HG03280 (cell line): ENCODE results near the gene EIF2D.
"Not testable (repeated sequence)": the region's sequence is repeated elsewhere in the genome, so short reads cannot be mapped to it uniquely, and the experiment has no call there.

Experiments
- ATAC-seq: cut with Tn5 transposase; IDR thresholded peaks from one replicate; pipeline ENCODE4 v1.9.1; 2021; ENCODE audit warnings: mild to moderate bottlenecking, moderate library complexity; ENCODE audit not compliant: unreplicated experiment

The EIF2D gene

DNA sequence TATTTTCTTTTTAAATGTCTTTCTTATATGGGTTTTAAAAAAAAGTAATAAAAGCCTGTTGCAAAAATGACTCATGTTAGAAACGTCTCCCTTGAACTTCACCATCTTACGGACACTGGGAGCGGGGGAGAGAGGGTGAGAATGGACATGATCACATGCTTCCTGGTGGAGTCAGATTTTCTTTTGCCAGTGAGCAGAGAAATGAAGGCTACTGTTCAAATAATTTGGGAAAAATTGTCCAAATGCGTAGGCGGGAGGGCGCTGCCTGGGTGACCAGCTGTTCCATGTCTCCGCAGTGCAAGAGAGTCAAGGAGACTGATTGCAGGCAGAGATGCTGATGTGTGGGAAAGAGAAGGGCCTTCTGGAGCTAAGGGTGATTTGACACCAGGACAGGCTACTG is 23.1 kb downstream of the EIF2D start:
- no peak for ATAC-seq

DNA sequence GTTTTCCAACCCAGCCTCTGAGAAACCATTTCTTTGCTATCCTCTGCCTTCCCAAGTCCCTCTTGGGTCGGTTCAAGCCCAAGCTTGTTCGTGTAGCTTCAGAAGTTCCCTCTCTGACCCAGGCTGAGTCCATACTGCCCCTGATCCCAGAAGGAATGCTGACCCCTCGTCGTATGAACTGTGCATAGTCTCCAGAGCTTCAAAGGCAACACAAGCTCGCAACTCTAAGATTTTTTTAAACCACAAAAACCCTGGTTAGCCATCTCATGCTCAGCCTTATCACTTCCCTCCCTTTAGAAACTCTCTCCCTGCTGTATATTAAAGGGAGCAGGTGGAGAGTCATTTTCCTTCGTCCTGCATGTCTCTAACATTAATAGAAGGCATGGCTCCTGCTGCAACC is 23.8 kb downstream of the EIF2D start:
- ATAC-seq, result no peak

- ATAC-seq, result no peak
These were observed 24.4 kb downstream of the EIF2D start for GRCh38 chr1:206587904-206588303.

DNA sequence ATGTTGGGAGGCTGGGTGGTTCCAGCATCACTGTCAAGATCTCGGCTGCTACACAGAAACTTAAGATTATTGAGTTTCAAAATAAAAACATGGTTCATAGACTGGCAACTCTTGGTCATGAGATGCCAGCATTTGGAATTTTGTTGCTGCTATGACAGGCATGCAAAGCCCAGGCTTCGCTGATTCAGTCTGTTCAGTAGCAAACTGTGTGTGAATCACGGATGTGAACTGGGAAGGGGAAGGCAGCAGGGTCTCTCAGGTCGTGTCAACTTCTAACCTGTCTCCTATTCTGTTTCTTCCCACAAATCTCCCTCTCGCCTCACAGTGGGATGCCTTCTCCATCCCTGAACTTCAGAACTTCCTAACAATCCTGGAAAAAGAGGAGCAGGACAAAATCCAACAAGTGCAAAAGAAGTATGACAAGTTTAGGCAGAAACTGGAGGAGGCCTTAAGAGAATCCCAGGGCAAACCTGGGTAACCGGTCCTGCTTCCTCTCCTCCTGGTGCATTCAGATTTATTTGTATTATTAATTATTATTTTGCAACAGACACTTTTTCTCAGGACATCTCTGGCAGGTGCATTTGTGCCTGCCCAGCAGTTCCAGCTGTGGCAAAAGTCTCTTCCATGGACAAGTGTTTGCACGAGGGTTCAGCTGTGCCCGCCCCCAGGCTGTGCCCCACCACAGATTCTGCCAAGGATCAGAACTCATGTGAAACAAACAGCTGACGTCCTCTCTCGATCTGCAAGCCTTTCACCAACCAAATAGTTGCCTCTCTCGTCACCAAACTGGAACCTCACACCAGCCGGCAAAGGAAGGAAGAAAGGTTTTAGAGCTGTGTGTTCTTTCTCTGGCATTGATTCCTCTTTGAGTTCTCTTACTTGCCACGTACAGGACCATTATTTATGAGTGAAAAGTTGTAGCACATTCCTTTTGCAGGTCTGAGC is 25.5 kb downstream of the EIF2D start:
- ATAC-seq, result no peak

GRCh38 chr1:206584683-206585082 is 27.6 kb downstream of the EIF2D start:
- no peak for ATAC-seq

DNA sequence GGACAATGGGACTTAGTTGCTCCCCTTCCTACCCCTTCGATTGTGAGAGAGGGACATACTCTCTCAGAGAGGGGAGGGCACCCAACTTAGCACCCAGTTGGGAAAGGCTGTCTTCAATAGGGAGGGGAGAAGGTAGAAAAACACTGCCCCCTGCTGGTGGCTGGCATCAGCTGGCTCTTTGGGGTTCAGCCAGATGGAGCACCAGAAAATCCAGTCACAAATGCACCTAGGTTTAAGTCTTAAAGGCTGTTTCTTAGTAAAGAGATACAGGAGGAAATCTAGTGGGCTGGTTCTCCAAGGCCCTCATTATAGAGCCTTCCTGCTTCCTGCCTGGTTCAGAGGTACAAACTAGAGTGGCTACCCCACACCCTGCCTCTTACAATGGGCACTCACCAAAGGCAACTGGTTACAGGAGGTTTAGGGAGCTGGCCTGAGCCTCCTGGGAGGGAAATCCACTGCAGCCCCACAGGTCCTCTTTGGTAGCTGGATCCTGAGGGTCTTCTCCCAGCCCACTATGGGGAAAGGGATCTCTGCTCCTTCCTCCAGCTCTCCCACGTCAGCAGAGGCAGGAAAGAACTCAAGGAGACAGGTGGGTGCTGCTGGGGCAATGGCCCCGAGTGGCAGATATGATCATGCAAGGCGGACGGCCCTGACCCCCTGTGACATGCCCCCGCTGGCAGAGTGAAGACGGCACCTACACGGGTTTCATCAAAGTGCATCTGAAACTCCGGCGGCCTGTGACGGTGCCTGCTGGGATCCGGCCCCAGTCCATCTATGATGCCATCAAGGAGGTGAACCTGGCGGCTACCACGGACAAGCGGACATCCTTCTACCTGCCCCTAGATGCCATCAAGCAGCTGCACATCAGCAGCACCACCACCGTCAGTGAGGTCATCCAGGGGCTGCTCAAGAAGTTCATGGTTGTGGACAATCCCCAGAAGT is 28.3 kb downstream of the EIF2D start:
- ATAC-seq, result no peak

GRCh38 chr1:206582971-206583706 is 29.1 kb downstream of the EIF2D start:
- no peak for ATAC-seq

DNA sequence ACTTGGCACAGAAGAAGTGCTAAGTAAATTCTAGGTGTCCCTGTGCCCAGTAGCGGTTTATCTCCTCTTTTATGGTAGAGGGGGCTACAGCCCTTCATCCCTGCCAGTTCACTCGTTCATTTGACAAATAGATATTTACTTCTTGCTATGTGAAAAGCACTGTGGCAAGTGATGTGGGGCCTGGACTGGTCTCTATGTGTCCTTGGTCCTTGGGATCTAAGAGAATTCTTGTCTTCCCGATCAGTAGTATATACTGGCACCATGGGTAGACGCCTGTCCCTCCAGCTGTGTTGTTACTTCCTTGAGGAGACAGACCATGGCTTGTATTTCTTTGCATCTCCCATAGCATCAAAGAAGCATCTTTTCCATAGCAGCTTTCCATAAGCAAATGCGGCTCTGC is 29.7 kb downstream of the EIF2D start:
- no peak for ATAC-seq

DNA sequence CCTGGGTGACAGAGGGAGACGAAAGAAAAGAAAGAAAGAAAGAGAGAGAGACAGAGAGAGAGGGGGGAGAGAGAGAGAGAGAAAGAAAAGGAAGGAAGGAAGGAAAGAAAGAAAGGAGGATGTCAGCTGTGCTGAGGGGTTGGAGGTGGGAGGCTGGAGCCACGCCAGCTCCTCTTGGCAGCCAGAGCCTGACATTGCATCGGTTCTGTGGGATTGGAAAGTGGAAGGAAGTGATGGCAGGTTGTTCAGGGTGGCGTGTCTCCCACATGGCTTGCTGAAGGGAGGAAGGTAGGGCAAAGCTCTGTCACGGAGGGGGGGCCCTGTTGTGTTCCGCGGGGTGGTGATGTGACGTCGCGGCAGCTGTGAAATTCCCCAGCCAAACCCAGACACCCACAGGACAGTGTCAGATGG is 30.7 kb downstream of the EIF2D start:
- no peak for ATAC-seq

- not testable (repeated sequence) for ATAC-seq
These were observed 31.2 kb downstream of the EIF2D start for GRCh38 chr1:206581114-206581497.

DNA sequence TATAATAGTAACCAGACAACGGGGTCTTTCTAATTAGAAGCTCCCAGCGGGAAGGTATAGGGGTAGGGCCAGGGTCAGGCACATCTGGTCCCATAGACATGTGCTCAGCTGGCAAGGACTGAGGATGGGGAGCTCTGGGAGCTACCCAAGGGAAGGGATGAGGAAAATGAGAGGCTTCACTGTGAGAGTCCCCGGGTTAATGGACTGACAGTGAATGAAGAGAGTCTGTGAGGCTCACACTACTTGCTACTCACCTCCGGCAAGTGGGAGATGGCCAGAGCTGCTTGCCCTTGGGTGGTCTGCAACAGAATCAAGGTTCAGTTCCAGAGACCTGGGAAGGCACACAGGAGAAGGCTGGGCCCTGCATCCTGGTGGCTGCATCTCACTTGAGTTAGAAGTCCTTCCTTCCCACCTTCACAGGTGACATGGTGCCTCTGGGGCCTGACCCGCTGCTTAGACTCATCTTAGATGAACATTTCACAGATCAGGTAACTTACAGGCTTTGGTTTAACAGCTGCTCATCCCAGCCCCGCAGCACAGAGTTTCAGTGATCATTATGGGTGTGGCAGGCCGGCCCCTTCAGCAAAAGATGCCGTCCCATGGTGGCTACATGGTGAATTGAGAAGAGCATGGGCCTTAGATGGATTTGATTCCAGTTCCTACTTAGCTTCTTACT is 31.7 kb downstream of the EIF2D start:
- ATAC-seq, result no peak

GRCh38 chr1:206579747-206580437 is 32.4 kb downstream of the EIF2D start:
- peak; percentile 82 for ATAC-seq

DNA sequence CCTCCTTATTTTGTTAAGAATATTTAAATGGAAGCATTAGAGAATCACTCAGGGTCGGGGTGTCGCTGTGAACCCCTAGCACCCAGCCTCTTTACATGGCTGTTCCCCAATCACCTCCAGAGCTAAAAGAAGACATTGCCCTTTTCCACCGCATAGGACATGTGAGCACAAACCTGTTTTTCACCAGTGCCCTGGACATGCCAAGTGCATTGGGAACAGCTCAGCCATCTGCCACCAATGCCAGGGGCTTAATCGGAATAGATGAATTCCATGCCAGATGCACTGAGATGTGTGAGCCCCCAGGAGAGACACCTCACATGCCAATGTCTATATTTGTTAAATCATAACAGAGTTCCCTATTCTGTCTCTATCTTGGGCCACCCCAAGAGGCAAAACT is 33.3 kb downstream of the EIF2D start:
- ATAC-seq, result no peak

GRCh38 chr1:206578068-206578977 is 33.9 kb downstream of the EIF2D start:
- no peak for ATAC-seq

DNA sequence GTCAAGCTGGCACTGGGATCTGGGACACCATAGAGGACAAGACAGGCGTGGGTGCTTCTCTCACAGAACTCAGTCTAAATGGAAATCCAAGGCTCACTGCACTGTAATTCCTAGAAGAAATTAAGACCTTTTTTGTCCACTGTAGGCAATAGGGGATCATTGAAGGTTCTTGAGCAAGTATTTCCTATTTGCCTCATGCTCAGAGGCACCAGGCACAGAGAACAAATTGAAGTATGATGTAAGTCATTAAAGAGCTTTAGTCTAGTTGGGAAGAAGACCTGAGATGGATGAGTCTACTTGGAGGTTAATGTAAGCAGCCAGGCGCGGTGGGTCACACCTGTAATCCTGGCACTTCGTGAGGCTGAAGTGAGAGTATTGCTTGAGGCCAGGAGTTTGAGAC is 34.6 kb downstream of the EIF2D start:
- ATAC-seq, result no peak

GRCh38 chr1:206575894-206576737 is 36.1 kb downstream of the EIF2D start:
- no peak for ATAC-seq

DNA sequence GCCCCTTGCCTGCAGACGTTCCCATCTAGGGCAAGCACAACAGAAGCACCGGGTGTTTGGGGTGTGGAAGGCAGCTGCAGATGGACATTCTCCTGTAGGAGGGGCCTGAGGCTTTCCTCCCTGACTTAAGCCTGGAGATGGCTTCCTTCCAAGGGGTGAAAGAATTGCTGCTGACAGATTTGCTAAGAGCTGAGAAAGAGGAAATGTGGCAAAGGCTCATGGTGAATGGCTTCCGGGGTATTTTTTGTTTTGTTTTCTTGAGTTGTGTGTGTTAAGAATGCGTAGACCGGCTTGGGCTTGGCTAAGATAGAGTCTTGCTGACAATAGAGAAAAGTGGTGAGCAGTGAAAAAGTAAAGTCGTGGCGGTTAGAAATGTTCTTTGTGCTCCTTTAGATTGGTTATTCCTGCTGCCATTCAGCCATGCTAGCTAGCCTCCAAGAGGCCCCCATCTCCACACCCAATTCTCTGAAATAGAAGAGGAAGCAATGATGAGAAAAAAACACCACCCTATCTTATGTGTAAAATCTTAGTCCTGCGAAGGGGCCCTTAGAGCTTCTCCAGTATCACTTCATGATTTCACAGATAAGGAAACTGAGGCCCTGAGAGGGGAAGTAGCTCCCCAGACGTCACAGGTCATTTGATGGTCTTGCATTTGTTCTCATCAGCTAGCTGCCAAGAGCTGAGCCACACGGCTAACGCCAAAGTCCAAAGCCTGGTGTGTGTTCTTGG is 36.9 kb downstream of the EIF2D start:
- no peak for ATAC-seq
